HG02970 (cell line): ENCODE data around the gene NPB.

Experiments
- ATAC-seq: cut with Tn5 transposase; IDR thresholded peaks from one replicate; pipeline ENCODE4 v1.9.1; 2021; ENCODE audit warnings: mild to moderate bottlenecking, moderate library complexity, moderate number of reproducible peaks; ENCODE audit not compliant: unreplicated experiment, low FRiP score

Gene NPB

GRCh38 chr17:81923302-81924260, 21.5 kb downstream of the NPB start:
- ATAC-seq, result no peak

- ATAC-seq, result no peak
These were observed 22.8 kb downstream of the NPB start for GRCh38 chr17:81924557-81925532.

GRCh38 chr17:81925860-81926450, 23.9 kb downstream of the NPB start:
- ATAC-seq, result no peak

- peak; percentile 21 for ATAC-seq
These were observed 24.6 kb downstream of the NPB start for GRCh38 chr17:81926451-81927151.

- ATAC-seq, result peak; percentile 1
These were observed 25.2 kb downstream of the NPB start for GRCh38 chr17:81927152-81927652.

GRCh38 chr17:81927653-81928543, 25.9 kb downstream of the NPB start, which contains the start of gene MAFG:
Gene MAFG, minus strand, starts transcription at chr17:81927735. Its CDS starts 4,550 bp downstream, at chr17:81923185.
- ATAC-seq, result peak; percentile 75

GRCh38 chr17:81928544-81929252, 26.7 kb downstream of the NPB start:
- no peak for ATAC-seq

GRCh38 chr17:81929253-81930141, 27.5 kb downstream of the NPB start:
- no peak for ATAC-seq

GRCh38 chr17:81930142-81931125, 28.4 kb downstream of the NPB start:
- no peak for ATAC-seq

GRCh38 chr17:81931189-81931556, 29.1 kb downstream of the NPB start:
- no peak for ATAC-seq

- ATAC-seq, result no peak
These were observed 29.7 kb downstream of the NPB start for GRCh38 chr17:81931557-81932332.

- ATAC-seq, result no peak
These were observed 30.4 kb downstream of the NPB start for GRCh38 chr17:81932333-81932983.

- no peak for ATAC-seq
These were observed 31.2 kb downstream of the NPB start for GRCh38 chr17:81933178-81933699.

GRCh38 chr17:81934098-81934757, 32.2 kb downstream of the NPB start:
- no peak for ATAC-seq
